AG09309 (cell line): ENCODE data around the gene CD84.
"Not testable (repeated sequence)": the region's sequence is repeated elsewhere in the genome, so short reads cannot be mapped to it uniquely, and the experiment has no call there.

Experiments used
- DNase-seq: peaks from one replicate; pipeline ENCODE4 v3.0.0-alpha.2; 2010; ENCODE audit warnings: low read depth
- H3K4me3 ChIP-seq: 2 replicates; pipeline ENCODE4 v1.5.1; 2011; ENCODE audit warnings: mild to moderate bottlenecking, low read depth, low read length, moderate library complexity; ENCODE audit not compliant: control insufficient read depth
- TF ChIP-seq, protein P1 (sequence below): IDR thresholded peaks from 2 replicates; pipeline ENCODE4 v1.5.1; 2011; ENCODE audit warnings: mild to moderate bottlenecking, low read depth, low read length, inconsistent platforms; ENCODE audit not compliant: insufficient read depth, control insufficient read depth; ENCODE audit errors: missing control alignments

The CD84 gene

DNA sequence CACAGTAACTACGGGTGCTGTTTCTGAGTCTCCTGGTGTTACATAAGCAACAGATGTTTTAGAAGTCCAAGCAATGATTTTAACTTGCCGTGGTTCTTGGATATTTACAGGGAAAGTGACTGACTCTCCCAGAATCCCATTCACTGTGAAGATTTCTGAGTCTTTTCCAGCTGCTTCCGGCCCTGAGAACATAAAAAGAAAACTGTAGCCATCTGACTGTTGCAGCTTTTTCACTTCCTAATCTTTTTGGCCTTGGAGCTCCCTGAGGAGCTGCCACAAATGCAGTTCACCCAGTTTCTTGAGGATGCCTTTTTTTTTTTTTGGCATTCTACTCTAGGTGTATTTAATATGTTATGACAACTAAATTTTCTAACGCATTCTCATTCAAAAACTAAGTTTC is 13.7 kb downstream of the CD84 start:
- H3K4me3 ChIP-seq, result no peak overlapping the region

DNA sequence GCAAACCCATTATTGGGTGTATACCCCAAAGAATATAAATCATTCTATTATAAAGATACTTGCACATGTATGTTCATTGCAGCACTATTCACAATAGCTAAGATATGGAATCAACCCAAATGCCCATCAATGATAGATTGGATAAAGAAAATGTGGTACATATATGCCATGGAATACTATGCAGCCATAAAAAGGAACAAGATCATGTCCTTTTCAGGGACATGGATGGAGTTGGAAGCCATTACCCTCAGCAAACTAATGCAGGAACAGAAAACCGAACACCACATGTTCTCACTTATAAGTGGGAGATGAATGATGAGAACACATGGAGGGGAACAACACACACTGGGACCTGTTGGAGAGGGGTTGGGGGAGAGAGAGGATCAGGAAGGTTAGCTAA is 16.1 kb downstream of the CD84 start:
- DNase-seq, H3K4me3 ChIP-seq: not testable (repeated sequence)

More for the DNA sequence above, 13.7 kb downstream of the CD84 start:
- DNase-seq, result no peak
- TF ChIP-seq, protein P1, sequence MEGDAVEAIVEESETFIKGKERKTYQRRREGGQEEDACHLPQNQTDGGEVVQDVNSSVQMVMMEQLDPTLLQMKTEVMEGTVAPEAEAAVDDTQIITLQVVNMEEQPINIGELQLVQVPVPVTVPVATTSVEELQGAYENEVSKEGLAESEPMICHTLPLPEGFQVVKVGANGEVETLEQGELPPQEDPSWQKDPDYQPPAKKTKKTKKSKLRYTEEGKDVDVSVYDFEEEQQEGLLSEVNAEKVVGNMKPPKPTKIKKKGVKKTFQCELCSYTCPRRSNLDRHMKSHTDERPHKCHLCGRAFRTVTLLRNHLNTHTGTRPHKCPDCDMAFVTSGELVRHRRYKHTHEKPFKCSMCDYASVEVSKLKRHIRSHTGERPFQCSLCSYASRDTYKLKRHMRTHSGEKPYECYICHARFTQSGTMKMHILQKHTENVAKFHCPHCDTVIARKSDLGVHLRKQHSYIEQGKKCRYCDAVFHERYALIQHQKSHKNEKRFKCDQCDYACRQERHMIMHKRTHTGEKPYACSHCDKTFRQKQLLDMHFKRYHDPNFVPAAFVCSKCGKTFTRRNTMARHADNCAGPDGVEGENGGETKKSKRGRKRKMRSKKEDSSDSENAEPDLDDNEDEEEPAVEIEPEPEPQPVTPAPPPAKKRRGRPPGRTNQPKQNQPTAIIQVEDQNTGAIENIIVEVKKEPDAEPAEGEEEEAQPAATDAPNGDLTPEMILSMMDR, result no peak

DNA sequence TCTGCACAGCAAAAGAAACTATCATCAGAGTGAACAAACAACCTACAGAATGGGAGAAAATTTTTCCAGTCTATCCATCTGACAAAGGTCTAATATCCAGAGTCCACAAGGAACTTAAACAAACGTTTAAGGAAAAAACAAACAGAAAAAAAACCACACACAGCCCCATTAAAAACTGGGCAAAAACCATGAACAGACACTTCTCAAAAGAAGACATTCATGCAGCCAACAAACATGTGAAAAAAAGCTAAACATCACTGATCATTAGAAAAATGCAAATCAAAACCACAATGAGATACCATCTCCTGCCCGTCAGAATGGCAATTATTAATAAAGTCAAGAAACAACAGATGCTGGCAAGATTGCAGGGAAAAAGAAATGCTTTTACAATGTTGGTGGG is 16.6 kb downstream of the CD84 start:
- not testable (repeated sequence) for DNase-seq, H3K4me3 ChIP-seq

DNA sequence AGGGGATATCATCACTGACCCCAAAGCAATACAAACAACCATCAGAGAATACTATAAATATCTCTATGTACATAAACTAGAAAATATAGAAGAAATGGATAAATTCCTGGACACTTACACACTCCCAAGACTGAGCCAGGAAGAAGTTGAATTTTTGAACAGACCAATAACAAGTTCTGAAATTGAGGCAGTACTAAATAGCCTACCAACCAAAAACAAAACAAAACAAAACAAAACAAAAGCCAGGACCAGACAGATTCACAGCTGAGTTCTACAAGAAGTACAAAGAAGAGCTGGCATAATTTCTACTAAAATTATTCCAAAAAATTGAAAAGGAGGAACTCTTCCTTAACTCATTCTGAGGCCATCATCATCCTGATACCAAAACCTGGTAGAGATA is 18.5 kb downstream of the CD84 start:
- DNase-seq, result no peak
- TF ChIP-seq, protein P1, result no peak
- no peak overlapping the region for H3K4me3 ChIP-seq

DNA sequence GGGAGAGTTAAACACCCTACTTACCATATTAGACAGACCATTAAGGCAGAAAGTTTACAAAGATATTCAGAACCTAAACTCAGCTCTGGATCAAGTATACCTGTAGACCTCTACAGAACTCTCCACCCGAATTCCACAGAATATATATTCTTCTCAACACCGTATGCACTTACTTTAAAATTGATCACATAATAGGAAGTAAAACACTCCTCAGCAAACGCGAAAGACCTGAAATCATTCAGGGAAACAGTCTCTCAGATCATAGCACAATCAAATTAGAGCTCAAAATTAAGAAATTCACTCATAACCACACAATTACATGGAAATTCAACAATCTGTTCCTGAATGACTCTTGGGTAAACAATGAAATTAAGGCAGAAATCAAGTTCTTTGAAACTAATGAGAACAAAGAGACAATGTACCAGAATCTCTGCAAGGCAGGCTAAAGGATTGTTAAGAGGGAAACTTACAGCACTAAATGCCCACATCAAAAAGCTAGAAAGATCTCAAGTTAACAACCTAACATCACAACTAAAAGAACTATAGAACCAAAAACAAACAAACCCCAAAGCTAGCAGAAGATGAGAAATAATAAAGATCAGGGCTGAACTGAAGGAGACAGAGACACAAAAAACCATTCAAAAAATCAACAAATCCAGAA is 19.1 kb downstream of the CD84 start:
- TF ChIP-seq, protein P1, result no peak

DNA sequence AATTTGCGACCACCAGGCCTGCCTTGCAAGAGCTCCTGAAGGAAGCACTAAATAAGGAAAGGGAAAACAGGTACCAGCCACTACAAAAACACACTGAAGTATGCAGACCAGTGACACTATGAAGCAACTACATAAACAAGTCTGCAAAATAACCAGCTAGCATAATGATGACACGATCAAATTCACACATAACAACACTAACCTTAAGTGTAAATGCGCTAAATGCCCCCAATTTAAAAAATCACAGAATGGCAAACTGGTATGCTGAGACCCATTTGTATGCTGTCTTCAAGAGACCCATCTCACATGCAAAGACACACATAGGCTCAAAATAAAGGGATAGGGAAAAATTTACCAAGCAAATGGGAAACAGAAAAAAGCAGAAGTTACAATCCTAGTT is 19.9 kb downstream of the CD84 start:
- not testable (repeated sequence) for H3K4me3 ChIP-seq, DNase-seq

More for the DNA sequence above, 19.1 kb downstream of the CD84 start:
- DNase-seq, result no peak
- H3K4me3 ChIP-seq, result no peak overlapping the region

DNA sequence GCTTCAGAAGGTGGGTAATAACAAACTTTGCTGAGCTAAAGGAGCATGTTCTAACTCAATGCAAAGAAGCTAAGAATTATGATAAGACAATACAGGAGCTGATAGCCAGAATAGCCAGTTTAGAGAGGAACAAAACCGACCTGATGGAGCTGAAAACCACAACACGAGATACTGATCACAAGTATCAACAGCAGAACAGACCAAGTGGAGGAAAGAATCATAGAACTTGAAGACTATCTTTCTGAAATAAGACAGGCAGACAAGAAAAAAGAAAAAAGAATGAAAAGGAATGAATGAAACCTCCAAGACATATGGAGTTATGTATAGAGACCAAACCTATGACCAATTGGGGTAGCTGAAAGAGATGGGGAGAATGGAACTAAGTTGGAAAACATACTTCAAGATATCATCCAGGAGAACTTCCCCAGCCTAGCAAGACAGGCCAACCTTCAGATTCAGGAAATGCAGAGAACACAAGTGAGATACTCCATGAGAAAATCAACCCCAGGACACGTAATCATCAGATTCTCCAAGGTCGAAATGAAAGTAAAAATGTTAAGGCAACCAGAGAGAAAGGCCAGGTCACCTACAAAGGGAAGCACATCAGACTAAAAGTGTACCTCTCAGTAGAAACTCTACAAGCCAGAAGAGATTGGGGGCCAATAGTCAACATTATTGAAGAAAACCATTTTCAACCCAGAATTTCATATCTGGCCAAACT is 20.5 kb downstream of the CD84 start:
- no peak for DNase-seq
- H3K4me3 ChIP-seq, result no peak overlapping the region
- TF ChIP-seq, protein P1, result no peak

DNA sequence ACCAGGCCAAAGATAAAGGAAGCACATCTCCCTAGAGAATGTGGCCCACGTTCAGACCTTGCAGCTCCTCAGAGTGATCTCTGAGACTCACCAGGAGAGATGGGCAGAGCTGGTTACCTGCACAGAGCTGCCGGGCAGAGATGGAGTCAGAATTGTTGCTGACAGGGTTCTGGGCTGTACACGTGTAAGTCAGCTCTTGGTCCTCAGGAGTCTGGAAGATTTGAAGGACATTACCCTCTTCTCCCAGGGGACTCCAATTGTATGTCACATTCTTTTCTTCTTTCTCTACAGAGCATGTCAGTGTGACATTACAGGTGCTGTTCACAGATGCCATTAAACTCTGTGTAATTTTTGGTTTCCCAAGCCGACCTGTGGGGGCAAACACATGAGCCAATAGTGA is 25.5 kb downstream of the CD84 start:
- no peak for DNase-seq
- H3K4me3 ChIP-seq, result no peak overlapping the region
- TF ChIP-seq, protein P1, result no peak
